ENCODE results near the gene NPHS1.

Gene NPHS1

DNA sequence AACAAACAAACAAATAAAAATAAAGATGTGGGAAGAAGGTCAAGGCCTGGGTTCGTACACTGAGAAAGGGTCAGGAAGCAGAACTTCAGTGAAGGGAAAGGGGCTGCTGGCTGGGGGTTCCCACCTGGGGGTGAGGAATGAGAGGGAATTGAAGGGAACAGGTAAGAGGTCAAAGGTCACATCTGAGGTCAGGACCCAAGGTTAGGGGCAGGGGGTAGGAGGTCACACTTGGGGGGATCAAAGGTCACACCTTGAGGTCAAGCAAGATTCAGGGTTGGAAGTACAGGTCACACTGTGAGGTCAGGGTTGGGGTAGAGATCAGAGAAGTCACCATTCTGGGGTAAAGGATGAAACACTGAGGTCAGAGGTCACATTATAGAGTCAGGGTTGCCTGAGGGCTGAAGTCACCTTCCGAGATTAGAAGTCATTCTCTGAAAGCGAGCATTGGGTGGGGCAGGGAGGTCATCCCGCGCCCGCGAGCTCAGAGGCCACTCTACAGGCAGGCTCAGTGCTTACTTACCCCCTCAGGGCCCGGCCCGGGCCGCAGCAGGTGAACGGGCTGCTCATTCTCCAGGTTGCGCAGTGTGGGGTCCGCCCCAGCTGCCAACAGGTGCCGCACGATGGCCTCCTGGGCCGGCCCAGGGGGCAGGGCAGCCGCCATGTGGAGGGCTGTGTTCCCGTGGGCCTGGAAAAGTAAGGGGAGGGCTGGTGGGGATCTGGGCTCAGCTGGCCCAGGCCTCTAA is 37.2 kb upstream of the NPHS1 start (continued):
- TF ChIP-seq, protein P1, sequence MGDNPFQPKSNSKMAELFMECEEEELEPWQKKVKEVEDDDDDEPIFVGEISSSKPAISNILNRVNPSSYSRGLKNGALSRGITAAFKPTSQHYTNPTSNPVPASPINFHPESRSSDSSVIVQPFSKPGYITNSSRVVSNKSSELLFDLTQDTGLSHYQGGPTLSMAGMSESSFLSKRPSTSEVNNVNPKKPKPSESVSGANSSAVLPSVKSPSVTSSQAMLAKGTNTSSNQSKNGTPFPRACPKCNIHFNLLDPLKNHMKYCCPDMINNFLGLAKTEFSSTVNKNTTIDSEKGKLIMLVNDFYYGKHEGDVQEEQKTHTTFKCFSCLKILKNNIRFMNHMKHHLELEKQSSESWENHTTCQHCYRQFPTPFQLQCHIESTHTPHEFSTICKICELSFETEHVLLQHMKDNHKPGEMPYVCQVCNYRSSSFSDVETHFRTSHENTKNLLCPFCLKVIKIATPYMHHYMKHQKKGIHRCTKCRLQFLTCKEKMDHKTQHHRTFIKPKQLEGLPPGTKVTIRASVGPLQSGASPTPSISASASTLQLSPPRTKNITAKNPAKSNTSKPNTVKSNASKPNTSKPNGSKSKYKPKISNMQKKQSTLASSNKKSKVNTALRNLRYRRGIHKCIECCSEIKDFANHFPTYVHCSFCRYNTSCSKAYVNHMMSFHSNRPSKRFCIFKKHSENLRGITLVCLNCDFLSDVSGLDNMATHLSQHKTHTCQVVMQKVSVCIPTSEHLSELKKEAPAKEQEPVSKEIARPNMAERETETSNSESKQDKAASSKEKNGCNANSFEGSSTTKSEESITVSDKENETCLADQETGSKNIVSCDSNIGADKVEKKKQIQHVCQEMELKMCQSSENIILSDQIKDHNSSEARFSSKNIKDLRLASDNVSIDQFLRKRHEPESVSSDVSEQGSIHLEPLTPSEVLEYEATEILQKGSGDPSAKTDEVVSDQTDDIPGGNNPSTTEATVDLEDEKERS (tag by site-specific recombination; IDR thresholded peaks at IDR 0.05): no peak
- TF ChIP-seq ZBTB7A (tag by site-specific recombination; IDR thresholded peaks at IDR 0.05; ENCODE audit: low read depth) (peak; percentile 72; the same call in 1 of the 2 replicates), ZNF776 (tag by site-specific recombination; IDR thresholded peaks at IDR 0.05; ENCODE audit: borderline replicate concordance) (no peak), ZNF785 (tag by site-specific recombination; IDR thresholded peaks at IDR 0.05) (no peak), GLIS2 (tag by site-specific recombination; IDR thresholded peaks at IDR 0.05) (peak; percentile 26; the same call in 1 of the 2 replicates), ZNF248 (tag by site-specific recombination; IDR thresholded peaks at IDR 0.05) (no peak), ZNF2 (tag by site-specific recombination; IDR thresholded peaks at IDR 0.05) (0 out of 2 replicates have a peak, but pooled peaks have one; percentile 63), ZNF416 (tag by site-specific recombination; IDR thresholded peaks at IDR 0.05) (no peak), ZNF324 (tag by site-specific recombination; IDR thresholded peaks at IDR 0.05) (no peak), ZNF837 (tag by site-specific recombination; IDR thresholded peaks at IDR 0.05) (no peak), BCL11A (tag by site-specific recombination; IDR thresholded peaks at IDR 0.05; ENCODE audit: low read depth) (peak; percentile 99), ZSCAN23 (tag by site-specific recombination; IDR thresholded peaks at IDR 0.05) (no peak), ZBTB20 (tag by site-specific recombination; IDR thresholded peaks at IDR 0.05) (no peak), SCRT2 (tag by site-specific recombination; IDR thresholded peaks at IDR 0.05) (no peak), ZNF146 (tag by site-specific recombination; IDR thresholded peaks at IDR 0.05) (no peak), ZNF791 (tag by site-specific recombination; IDR thresholded peaks at IDR 0.05) (no peak), SETDB1 (IDR thresholded peaks at IDR 0.05; ENCODE audit: insufficient read length, low read length) (no peak), ZNF23 (tag by site-specific recombination; IDR thresholded peaks at IDR 0.05; ENCODE audit: borderline replicate concordance) (no peak), ZNF311 (tag by site-specific recombination; IDR thresholded peaks at IDR 0.05; ENCODE audit: borderline replicate concordance) (no peak), KLF8 (tag by site-specific recombination; IDR thresholded peaks at IDR 0.05) (no peak), HOXA7 (CRISPR knock-in tag; IDR thresholded peaks at IDR 0.05; ENCODE audit: borderline replicate concordance) (no peak), SCRT1 (tag by site-specific recombination; IDR thresholded peaks at IDR 0.05; ENCODE audit: borderline replicate concordance) (no peak)
- TF ChIP-seq, protein P2, sequence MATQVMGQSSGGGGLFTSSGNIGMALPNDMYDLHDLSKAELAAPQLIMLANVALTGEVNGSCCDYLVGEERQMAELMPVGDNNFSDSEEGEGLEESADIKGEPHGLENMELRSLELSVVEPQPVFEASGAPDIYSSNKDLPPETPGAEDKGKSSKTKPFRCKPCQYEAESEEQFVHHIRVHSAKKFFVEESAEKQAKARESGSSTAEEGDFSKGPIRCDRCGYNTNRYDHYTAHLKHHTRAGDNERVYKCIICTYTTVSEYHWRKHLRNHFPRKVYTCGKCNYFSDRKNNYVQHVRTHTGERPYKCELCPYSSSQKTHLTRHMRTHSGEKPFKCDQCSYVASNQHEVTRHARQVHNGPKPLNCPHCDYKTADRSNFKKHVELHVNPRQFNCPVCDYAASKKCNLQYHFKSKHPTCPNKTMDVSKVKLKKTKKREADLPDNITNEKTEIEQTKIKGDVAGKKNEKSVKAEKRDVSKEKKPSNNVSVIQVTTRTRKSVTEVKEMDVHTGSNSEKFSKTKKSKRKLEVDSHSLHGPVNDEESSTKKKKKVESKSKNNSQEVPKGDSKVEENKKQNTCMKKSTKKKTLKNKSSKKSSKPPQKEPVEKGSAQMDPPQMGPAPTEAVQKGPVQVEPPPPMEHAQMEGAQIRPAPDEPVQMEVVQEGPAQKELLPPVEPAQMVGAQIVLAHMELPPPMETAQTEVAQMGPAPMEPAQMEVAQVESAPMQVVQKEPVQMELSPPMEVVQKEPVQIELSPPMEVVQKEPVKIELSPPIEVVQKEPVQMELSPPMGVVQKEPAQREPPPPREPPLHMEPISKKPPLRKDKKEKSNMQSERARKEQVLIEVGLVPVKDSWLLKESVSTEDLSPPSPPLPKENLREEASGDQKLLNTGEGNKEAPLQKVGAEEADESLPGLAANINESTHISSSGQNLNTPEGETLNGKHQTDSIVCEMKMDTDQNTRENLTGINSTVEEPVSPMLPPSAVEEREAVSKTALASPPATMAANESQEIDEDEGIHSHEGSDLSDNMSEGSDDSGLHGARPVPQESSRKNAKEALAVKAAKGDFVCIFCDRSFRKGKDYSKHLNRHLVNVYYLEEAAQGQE (tag by site-specific recombination; IDR thresholded peaks at IDR 0.05): no peak
- TF ChIP-seq, protein P3, sequence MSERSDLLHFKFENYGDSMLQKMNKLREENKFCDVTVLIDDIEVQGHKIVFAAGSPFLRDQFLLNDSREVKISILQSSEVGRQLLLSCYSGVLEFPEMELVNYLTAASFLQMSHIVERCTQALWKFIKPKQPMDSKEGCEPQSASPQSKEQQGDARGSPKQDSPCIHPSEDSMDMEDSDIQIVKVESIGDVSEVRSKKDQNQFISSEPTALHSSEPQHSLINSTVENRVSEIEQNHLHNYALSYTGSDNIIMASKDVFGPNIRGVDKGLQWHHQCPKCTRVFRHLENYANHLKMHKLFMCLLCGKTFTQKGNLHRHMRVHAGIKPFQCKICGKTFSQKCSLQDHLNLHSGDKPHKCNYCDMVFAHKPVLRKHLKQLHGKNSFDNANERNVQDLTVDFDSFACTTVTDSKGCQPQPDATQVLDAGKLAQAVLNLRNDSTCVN (tag by site-specific recombination; optimal IDR thresholded peaks at IDR 0.05): no peak
- TF ChIP-seq, protein P4, sequence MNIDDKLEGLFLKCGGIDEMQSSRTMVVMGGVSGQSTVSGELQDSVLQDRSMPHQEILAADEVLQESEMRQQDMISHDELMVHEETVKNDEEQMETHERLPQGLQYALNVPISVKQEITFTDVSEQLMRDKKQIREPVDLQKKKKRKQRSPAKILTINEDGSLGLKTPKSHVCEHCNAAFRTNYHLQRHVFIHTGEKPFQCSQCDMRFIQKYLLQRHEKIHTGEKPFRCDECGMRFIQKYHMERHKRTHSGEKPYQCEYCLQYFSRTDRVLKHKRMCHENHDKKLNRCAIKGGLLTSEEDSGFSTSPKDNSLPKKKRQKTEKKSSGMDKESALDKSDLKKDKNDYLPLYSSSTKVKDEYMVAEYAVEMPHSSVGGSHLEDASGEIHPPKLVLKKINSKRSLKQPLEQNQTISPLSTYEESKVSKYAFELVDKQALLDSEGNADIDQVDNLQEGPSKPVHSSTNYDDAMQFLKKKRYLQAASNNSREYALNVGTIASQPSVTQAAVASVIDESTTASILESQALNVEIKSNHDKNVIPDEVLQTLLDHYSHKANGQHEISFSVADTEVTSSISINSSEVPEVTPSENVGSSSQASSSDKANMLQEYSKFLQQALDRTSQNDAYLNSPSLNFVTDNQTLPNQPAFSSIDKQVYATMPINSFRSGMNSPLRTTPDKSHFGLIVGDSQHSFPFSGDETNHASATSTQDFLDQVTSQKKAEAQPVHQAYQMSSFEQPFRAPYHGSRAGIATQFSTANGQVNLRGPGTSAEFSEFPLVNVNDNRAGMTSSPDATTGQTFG (tag by site-specific recombination; IDR thresholded peaks at IDR 0.05; ENCODE audit: borderline replicate concordance): no peak

Data from HEK293 (cell line).